ENCODE measurements around the gene ACIN1.

The ACIN1 gene

DNA sequence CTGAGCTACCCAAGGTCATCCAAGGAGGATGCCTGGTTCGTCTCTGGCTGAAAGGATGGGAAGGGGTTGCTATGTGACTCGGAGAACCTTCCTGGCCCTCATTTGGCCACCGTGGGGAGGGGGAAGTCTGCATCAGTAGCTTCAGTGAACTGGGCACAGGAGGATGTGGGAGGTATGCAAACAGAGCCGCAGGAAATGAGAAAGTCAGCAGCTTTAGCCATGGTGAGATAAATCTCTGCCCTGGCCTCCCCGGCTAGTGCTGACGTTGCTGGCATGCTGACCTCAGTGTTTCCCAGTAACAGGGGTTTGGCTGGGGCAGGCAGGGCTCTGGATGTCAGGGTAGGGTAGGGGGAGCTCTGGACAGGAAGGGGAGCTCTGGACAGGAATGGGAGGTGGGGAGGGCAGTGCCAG is 26.4 kb upstream of the ACIN1 start:
- Histone ChIP-seq H3K9me2 (ENCODE audit: low read depth, low read length) (no peaks in the 10 kb centered on the region), H4K20me1 (ENCODE audit: insufficient read depth, low read length) (no peaks in the 10 kb centered on the region), H3K9ac (ENCODE audit: low read length) (no peak overlapping the region), H3K36me3 (ENCODE audit: insufficient read depth, low read length) (no peaks in the 10 kb centered on the region), H3K27ac (ENCODE audit: low read depth, low read length, poor library complexity, severe bottlenecking) (no peak overlapping the region), H2AFZ (ENCODE audit: low read length) (no peak overlapping the region), H3K79me2 (ENCODE audit: insufficient read depth, low read length) (no peaks in the 10 kb centered on the region), H3K27me3 (ENCODE audit: insufficient read depth, low read length) (no peaks in the 10 kb centered on the region), H3K4me3 (ENCODE audit: low read depth, low read length, poor library complexity, severe bottlenecking) (no peak overlapping the region), H3F3A (ENCODE audit: insufficient read depth, low read length) (no peaks in the 10 kb centered on the region), H3K4me1 (ENCODE audit: insufficient read depth, low read length, severe bottlenecking) (peaks cover 24% of the 10 kb centered on the region), H3K9me3 (ENCODE audit: low read length) (no peaks in the 10 kb centered on the region), H3K4me2 (ENCODE audit: low read length) (no peak overlapping the region)
- TF ChIP-seq CTCF (IDR thresholded peaks at IDR 0.05; ENCODE audit: low read length), result no peak
- TF ChIP-seq EZH2 (IDR thresholded peaks at IDR 0.05; ENCODE audit: borderline replicate concordance, low read length), result no peak

DNA sequence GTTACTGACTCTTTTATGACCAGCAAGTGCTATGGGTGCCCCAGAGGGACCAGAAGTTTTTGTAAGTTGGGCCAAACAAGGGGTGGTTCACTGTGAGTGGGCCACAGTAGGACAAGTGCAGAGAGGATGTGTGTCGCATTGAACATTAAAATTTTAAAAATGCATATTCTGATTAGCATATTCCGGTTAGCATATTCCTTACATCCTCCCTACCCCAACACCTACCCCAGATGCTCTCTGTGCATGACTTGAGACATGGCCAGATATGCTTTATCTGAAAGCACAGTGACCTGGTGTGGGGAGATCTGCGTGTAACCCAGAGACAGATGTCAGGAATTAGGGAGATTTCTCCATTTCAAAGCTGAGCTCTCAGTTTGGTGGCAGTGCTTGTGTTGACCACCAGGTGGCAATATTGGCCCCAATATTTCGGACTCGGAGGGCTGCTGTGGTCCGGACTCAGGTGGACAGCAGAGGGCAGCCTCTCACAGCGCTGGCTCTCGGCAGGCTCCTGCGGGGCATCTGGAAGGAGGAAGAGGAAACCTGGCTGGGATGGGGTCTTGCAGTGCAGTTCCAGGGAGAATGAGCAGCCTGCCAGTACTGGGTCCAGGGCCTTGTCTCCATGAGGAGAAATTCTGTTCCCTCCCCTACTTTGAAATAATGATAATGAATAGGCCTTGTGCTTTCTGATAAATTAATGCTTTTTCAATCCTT is 25.8 kb upstream of the ACIN1 start:
- Histone ChIP-seq H3F3A (ENCODE audit: insufficient read depth, low read length) (no peaks in the 10 kb centered on the region), H3K9me3 (ENCODE audit: low read length) (no peaks in the 10 kb centered on the region), H3K27me3 (ENCODE audit: insufficient read depth, low read length) (no peaks in the 10 kb centered on the region), H4K20me1 (ENCODE audit: insufficient read depth, low read length) (no peaks in the 10 kb centered on the region), H3K9me2 (ENCODE audit: low read depth, low read length) (no peaks in the 10 kb centered on the region), H3K9ac (ENCODE audit: low read length) (peak overlapping the region; percentile 11; the same call in 1 of the 2 replicates), H2AFZ (ENCODE audit: low read length) (peak overlapping the region; percentile 54; the same call in 1 of the 2 replicates), H3K27ac (ENCODE audit: low read depth, low read length, poor library complexity, severe bottlenecking) (peak overlapping the region; percentile 67), H3K4me2 (ENCODE audit: low read length) (peak overlapping the region; percentile 55), H3K79me2 (ENCODE audit: insufficient read depth, low read length) (no peaks in the 10 kb centered on the region), H3K4me3 (ENCODE audit: low read depth, low read length, poor library complexity, severe bottlenecking) (peak overlapping the region; percentile 17), H3K4me1 (ENCODE audit: insufficient read depth, low read length, severe bottlenecking) (peaks cover 24% of the 10 kb centered on the region), H3K36me3 (ENCODE audit: insufficient read depth, low read length) (no peaks in the 10 kb centered on the region)
- peak; percentile 100 for TF ChIP-seq CTCF (IDR thresholded peaks at IDR 0.05; ENCODE audit: low read length)
- TF ChIP-seq EZH2 (IDR thresholded peaks at IDR 0.05; ENCODE audit: borderline replicate concordance, low read length), result no peak

GRCh38 chr14:23119363-23120327 is 24.7 kb upstream of the ACIN1 start:
- no peak overlapping the region for H3K4me3 ChIP-seq (ENCODE audit: low read depth, low read length, poor library complexity, severe bottlenecking)
- peak overlapping the region; percentile 8; the same call in 1 of the 2 replicates for H3K9ac ChIP-seq (ENCODE audit: low read length)
- H3K27ac ChIP-seq (ENCODE audit: low read depth, low read length, poor library complexity, severe bottlenecking), result peak overlapping the region; percentile 67
- peak overlapping the region; percentile 55; the same call in 1 of the 2 replicates for H3K4me2 ChIP-seq (ENCODE audit: low read length)
- H4K20me1 ChIP-seq (ENCODE audit: insufficient read depth, low read length), result no peaks in the 10 kb centered on the region
- H3K9me3 ChIP-seq (ENCODE audit: low read length), result no peaks in the 10 kb centered on the region
- H3K27me3 ChIP-seq (ENCODE audit: insufficient read depth, low read length), result no peaks in the 10 kb centered on the region
- H3K36me3 ChIP-seq (ENCODE audit: insufficient read depth, low read length), result no peaks in the 10 kb centered on the region
- TF ChIP-seq CTCF (IDR thresholded peaks at IDR 0.05; ENCODE audit: low read length) (no peak), EZH2 (IDR thresholded peaks at IDR 0.05; ENCODE audit: borderline replicate concordance, low read length) (no peak)
- H2AFZ ChIP-seq (ENCODE audit: low read length), result no peak overlapping the region; the same call in 1 of the 2 replicates
- peaks cover 24% of the 10 kb centered on the region for H3K4me1 ChIP-seq (ENCODE audit: insufficient read depth, low read length, severe bottlenecking)
- no peaks in the 10 kb centered on the region for H3K79me2 ChIP-seq (ENCODE audit: insufficient read depth, low read length)
- no peaks in the 10 kb centered on the region for H3F3A ChIP-seq (ENCODE audit: insufficient read depth, low read length)
- H3K9me2 ChIP-seq (ENCODE audit: low read depth, low read length), result no peaks in the 10 kb centered on the region

Data from OCI-LY1 (cell line).